ENCODE results near the gene PPP1R14B.
A peak's percentile ranks its signal among the peaks of the same experiment; 100 is the strongest.

PPP1R14B gene

DNA sequence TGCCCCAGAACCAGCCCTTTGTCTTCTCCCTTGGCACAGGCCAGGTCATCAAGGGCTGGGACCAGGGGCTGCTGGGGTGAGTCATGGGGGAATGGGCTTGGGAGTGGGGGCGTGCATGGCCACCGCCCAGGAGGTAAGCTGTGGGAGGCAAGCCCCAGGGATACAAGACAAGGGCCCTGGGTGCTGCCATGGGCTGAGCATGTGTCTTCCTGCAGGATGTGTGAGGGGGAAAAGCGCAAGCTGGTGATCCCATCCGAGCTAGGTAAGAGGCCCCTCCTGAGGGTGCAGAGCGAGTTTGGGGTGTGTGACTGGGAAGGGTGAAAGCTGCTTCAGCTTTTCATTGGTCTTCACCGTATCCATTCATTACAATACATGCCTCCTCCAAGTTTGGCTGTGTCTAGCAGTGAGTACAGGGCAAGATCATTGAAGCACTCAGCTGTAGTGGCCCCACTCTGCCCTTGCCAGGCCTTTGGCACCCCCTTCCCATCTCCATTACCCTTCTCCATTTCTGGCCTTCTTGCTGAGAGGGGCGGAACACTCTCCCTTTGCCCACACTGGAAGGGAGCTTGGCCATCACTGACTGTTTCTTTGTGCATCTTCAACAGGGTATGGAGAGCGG lies 3.4 kb downstream of the PPP1R14B start:
- H3K4me3 ChIP-seq (ENCODE audit: low read depth, low read length) = no peak overlapping the region
- in situ Hi-C loops (cut with HindIII; ENCODE audit: low sequenced_read_pairs) = no loop called here
- no peak for DNase-seq (ENCODE audit: low read depth, low spot score)
- TF ChIP-seq CTCF (IDR thresholded peaks at IDR 0.05; ENCODE audit: low read depth, low read length) = no peak

- no peak for TF ChIP-seq CTCF (IDR thresholded peaks at IDR 0.05; ENCODE audit: low read depth, low read length)
- H3K4me3 ChIP-seq (ENCODE audit: low read depth, low read length) = peak overlapping the region; percentile 83
- DNase-seq (ENCODE audit: low read depth, low spot score) = no peak
- in situ Hi-C loops (cut with HindIII; ENCODE audit: low sequenced_read_pairs) = no loop called here
Measured at GRCh38 chr11:64241491-64242374, 5.0 kb downstream of the PPP1R14B start.

DNA sequence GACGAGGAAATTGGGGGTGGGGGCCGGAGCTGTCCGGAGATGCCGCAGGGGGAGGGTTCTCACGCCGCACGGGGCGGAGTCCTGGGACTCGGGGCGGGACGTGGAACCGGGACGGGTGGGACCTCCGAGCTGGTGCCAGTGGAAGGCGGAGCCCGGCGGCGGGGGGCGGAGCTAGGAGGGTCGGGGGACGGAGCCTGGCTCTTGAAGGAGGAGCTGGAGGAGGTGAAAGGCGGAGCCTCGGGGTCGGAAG lies 5.6 kb downstream of the PPP1R14B start:
- DNase-seq (ENCODE audit: low read depth, low spot score) = peak; percentile 100
- in situ Hi-C loops (cut with HindIII; ENCODE audit: low sequenced_read_pairs) = no loop called here
- no peak for TF ChIP-seq CTCF (IDR thresholded peaks at IDR 0.05; ENCODE audit: low read depth, low read length)
- peak overlapping the region; percentile 83 for H3K4me3 ChIP-seq (ENCODE audit: low read depth, low read length)

- no peak for TF ChIP-seq CTCF (IDR thresholded peaks at IDR 0.05; ENCODE audit: low read depth, low read length)
- in situ Hi-C loops (cut with HindIII; ENCODE audit: low sequenced_read_pairs) = no loop called here
- peak within 1 kb of the TSS; percentile 83 for H3K4me3 ChIP-seq (ENCODE audit: low read depth, low read length)
- DNase-seq (ENCODE audit: low read depth, low spot score) = peak; percentile 98
Measured at GRCh38 chr11:64240435-64241240, 6.1 kb downstream of the PPP1R14B start, which contains the start of gene FKBP2. TSS of gene FKBP2 (plus strand) at chr11:64241095. CDS start at chr11:64242388, 1,293 bp downstream.

- H3K4me3 ChIP-seq (ENCODE audit: low read depth, low read length) = no peak overlapping the region
- TF ChIP-seq CTCF (IDR thresholded peaks at IDR 0.05; ENCODE audit: low read depth, low read length) = no peak
- no peak for DNase-seq (ENCODE audit: low read depth, low spot score)
- in situ Hi-C loops (cut with HindIII; ENCODE audit: low sequenced_read_pairs) = no loop called here
Measured at GRCh38 chr11:64239662-64240434, 6.9 kb downstream of the PPP1R14B start.

DNA sequence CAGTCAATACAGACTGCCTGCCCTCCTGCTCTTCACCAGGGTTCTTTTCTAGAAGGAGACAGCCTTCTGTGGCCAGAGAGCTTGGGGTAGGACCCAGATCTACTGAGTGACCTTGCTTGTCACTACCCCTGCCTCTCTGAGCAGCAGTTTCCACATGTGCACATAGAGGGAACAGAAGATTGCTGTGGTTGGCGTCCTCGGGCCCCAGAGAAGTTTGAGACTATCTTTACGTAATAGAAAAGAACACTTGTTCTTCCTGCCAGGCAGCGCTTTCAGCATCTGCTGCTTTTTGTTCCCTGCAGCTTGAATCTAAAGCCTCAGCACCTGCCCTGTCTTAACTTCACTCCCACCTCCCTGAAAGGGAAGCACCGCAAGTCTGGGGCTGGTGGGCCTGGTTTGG lies 7.7 kb downstream of the PPP1R14B start:
- DNase-seq (ENCODE audit: low read depth, low spot score) = no peak
- H3K4me3 ChIP-seq (ENCODE audit: low read depth, low read length) = no peak overlapping the region
- no peak for TF ChIP-seq CTCF (IDR thresholded peaks at IDR 0.05; ENCODE audit: low read depth, low read length)
- in situ Hi-C loops (cut with HindIII; ENCODE audit: low sequenced_read_pairs) = no loop called here
